GM23338 (cell line): ENCODE measurements around the gene ATP5PO.

Experiments used
- CREB1 ChIP-seq: fragments of 250-450 bp; sonication (Bioruptor Pico); IDR thresholded peaks from 2 replicates; pipeline ENCODE4 v1.5.0; 2020; ENCODE audit warnings: low read depth, mild to moderate bottlenecking, moderate library complexity
- ETS1 ChIP-seq: IDR thresholded peaks from 2 replicates; pipeline ENCODE4 v1.6.1; 2016; ENCODE audit warnings: antibody characterized with exemption
- EZH2 ChIP-seq: fragments of 200-600 bp; sonication (generic); IDR thresholded peaks from one replicate; pipeline ENCODE4 v1.8.0; 2017; ENCODE audit warnings: antibody characterized with exemption, mild to moderate bottlenecking, low read depth; ENCODE audit not compliant: unreplicated experiment
- EZH2phosphoT487 ChIP-seq: fragments of 200-600 bp; sonication (generic); IDR thresholded peaks from one replicate; pipeline ENCODE4 v1.8.1; 2018; ENCODE audit warnings: antibody characterized with exemption; ENCODE audit not compliant: unreplicated experiment
- JUNB ChIP-seq: IDR thresholded peaks from one replicate; pipeline ENCODE4 v1.6.1; 2016; ENCODE audit warnings: antibody characterized with exemption; ENCODE audit not compliant: unreplicated experiment
- NANOG ChIP-seq: IDR thresholded peaks from 2 replicates; pipeline ENCODE4 v1.6.1; 2016; ENCODE audit warnings: antibody characterized with exemption, borderline replicate concordance
- POLR2AphosphoS5 ChIP-seq: IDR thresholded peaks from 2 replicates; pipeline ENCODE4 v1.6.1; 2016; ENCODE audit warnings: antibody characterized with exemption, low read depth
- STAT1 ChIP-seq: IDR thresholded peaks from one replicate; pipeline ENCODE4 v1.6.1; 2016; ENCODE audit warnings: antibody characterized with exemption; ENCODE audit not compliant: unreplicated experiment
- TF ChIP-seq, protein P1 (sequence below), 2 experiments: fragments of 200-600 bp in 1 of 2; sonication (generic) in 1 of 2; conservative IDR thresholded peaks; 2 replicates each; pipeline versions ENCODE4 v1.5.1 to v1.6.1; 2016 to 2017; ENCODE audit warnings: antibody characterized with exemption in 2 of 2, low read depth in 2 of 2, mild to moderate bottlenecking in 2 of 2, moderate library complexity in 1 of 2
- TF ChIP-seq, protein P2 (sequence below): IDR thresholded peaks from one replicate; pipeline ENCODE4 v1.6.1; 2018; ENCODE audit warnings: antibody characterized with exemption; ENCODE audit not compliant: unreplicated experiment

DNA sequence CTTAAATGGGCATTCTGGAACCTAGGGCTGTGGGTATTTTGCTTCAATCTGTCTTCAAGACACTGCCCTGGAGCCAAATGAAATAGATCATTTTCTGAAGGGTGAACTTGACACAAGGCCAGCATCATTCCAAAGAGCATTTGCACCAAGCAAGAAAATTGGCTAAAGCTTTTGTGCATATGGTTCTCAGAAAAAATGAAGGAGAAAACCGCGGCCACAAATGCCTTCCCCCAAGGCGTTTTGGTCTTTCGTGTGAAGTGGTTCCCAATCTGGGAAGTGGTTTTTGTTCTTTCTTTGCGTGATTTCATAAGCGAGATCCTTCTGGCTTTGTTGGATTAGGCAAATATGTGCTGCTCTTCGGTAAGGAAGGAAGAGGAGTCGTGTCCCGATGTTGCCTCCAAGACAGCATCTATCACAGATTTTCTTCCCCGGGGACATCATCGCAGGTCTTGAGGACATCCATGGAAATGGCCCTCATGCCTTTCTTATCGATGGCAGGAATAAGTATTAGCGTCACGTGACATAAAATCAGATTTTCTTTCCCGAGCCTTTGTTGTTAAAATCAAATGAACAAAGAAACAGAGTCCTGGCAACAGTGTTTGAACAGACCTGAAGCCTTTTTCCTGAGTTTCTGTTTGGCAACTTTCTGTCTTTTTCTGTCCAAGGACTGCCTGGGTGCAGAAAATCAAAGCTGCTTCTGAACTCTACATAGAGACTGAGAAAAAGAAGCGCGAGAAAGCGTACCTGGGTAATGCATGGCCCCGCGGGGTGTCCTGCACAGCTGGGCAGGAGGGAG, 31.0 kb downstream of the ATP5PO start:
- TF ChIP-seq, protein P1, sequence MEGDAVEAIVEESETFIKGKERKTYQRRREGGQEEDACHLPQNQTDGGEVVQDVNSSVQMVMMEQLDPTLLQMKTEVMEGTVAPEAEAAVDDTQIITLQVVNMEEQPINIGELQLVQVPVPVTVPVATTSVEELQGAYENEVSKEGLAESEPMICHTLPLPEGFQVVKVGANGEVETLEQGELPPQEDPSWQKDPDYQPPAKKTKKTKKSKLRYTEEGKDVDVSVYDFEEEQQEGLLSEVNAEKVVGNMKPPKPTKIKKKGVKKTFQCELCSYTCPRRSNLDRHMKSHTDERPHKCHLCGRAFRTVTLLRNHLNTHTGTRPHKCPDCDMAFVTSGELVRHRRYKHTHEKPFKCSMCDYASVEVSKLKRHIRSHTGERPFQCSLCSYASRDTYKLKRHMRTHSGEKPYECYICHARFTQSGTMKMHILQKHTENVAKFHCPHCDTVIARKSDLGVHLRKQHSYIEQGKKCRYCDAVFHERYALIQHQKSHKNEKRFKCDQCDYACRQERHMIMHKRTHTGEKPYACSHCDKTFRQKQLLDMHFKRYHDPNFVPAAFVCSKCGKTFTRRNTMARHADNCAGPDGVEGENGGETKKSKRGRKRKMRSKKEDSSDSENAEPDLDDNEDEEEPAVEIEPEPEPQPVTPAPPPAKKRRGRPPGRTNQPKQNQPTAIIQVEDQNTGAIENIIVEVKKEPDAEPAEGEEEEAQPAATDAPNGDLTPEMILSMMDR (conservative IDR thresholded peaks at IDR 0.05; ENCODE audit: low read depth in 2 of 2) = no peak
- no peak for TF ChIP-seq EZH2
- TF ChIP-seq POLR2AphosphoS5 = no peak
- no peak for TF ChIP-seq CREB1 (CRISPR knock-in tag)
- TF ChIP-seq STAT1 = no peak
- no peak for TF ChIP-seq JUNB
- TF ChIP-seq ETS1 = no peak
- TF ChIP-seq, protein P2, sequence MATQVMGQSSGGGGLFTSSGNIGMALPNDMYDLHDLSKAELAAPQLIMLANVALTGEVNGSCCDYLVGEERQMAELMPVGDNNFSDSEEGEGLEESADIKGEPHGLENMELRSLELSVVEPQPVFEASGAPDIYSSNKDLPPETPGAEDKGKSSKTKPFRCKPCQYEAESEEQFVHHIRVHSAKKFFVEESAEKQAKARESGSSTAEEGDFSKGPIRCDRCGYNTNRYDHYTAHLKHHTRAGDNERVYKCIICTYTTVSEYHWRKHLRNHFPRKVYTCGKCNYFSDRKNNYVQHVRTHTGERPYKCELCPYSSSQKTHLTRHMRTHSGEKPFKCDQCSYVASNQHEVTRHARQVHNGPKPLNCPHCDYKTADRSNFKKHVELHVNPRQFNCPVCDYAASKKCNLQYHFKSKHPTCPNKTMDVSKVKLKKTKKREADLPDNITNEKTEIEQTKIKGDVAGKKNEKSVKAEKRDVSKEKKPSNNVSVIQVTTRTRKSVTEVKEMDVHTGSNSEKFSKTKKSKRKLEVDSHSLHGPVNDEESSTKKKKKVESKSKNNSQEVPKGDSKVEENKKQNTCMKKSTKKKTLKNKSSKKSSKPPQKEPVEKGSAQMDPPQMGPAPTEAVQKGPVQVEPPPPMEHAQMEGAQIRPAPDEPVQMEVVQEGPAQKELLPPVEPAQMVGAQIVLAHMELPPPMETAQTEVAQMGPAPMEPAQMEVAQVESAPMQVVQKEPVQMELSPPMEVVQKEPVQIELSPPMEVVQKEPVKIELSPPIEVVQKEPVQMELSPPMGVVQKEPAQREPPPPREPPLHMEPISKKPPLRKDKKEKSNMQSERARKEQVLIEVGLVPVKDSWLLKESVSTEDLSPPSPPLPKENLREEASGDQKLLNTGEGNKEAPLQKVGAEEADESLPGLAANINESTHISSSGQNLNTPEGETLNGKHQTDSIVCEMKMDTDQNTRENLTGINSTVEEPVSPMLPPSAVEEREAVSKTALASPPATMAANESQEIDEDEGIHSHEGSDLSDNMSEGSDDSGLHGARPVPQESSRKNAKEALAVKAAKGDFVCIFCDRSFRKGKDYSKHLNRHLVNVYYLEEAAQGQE = no peak
- TF ChIP-seq EZH2phosphoT487 = no peak
- TF ChIP-seq NANOG = no peak
